ENCODE data around the gene PAX4.

- no peak for TF ChIP-seq CTCF (IDR thresholded peaks at IDR 0.05)
- TF ChIP-seq POLR2A (IDR thresholded peaks at IDR 0.05), result no peak
Measured at GRCh38 chr7:127667017-127667670, 49.2 kb upstream of the PAX4 start.

Data from esophagus squamous epithelium (tissue), 4 donors.